DMS153 treated with DMSO at 0.1 percent for 48 hours (cell line): Measurements from ENCODE around the gene PLEKHS1.

Experiments used
- DNase-seq: peaks from one replicate; lab custom pipeline; 2025; ENCODE audit not compliant: unreplicated experiment; lab: John Stamatoyannopoulos, UW

PLEKHS1 gene

DNA sequence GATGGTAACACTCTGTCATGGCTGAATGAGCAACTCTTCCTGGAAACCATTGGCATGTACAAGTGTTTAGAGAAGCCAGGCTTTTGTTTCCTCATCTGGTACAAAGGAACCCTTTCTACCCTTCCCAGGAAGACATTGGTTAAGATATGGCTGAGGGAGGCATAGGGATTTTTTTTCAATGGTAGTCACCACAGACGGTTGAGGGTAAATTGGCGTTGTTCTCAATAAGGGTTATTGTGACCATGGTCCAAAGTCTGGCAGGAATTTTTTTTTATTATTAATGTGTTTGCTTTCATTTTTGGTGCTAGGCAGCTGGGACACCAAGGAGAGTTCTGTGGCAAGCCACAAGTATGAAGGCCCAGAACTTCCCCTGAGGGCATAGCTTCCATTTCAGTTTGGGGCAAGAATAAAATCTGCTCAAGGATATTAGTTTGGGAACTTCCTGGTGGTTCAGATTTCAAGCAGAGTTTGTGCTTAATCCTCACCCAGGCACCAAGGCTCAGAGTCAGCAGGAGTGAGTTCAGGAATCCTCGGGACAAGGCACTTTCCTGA, at the start of gene PLEKHS1:
Gene PLEKHS1 (plus strand): TSS at position 502 of the 552 bp plus-strand sequence. CDS start 3,596 bp downstream, outside the sequence.
- DNase-seq: no peak

DNA sequence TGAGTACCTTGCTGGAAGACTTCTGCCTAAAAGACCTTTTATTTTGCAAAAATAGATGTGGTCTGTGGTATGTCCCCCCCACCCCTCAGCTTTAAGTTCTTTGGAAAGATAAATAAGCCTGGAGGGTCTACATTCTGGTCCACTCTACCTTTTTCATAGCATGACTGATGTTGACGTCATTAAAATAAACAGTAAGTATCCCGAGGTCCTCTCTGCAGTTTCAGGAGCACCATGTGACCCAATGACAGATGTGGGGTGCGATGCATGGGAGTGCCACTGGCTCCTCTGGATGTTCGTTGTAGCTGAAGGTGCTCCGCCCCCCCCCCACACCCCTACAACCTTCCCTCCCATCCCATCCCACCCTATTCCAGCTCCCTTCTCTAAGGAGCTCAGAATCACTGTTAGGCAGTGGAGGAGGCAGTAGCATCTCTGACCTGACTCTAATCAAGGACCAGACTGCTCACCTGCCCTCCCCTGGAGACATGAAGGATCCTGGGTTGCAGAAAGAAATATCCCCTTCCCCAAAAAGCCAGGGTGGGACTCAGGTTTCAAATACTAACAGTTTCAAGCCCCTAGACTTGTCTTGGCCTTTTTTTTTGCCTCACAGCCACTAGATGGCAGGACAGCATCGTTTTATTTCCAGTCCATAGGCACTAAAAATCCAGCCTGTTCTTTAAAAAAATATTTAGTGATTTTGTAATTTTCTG, 46.7 kb upstream of the PLEKHS1 start:
- DNase-seq: peak; percentile 3

DNA sequence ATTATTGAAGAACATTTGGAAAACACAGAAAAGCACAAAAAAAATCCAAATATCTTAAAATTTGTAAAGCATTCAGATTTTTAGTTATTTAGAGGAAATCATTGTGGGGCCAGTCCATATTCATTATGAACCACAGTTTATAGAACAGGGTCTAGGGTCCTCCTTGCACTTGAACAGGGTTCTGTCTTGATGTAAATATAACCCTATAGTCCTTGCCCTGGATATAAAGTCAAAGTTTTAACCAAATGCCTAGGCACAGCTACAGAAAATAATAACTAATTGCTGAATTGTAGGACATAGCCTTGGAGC, 46.2 kb upstream of the PLEKHS1 start:
- DNase-seq: no peak

DNA sequence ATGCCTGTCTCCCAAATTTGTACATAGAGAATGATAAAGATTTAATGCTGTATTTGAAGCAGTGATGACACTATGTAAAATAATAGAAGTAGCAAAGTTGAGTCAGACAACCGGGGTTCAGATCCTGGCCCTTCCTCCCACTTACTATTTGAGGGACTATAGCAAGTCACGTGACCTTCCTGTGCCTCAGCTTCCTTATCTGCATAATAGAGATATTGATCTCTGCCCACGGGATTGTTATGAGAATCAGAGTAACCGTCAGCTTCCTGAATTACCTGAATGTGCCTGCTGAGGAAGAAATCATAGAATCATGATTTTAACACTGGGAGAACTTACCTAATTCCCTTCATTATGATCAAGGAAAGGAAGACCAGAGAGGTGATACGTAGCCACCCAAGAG, 44.9 kb upstream of the PLEKHS1 start:
- no peak for DNase-seq

GRCh38 chr10:113708640-113709039, 42.8 kb upstream of the PLEKHS1 start:
- DNase-seq: no peak

GRCh38 chr10:113709221-113709838, 42.2 kb upstream of the PLEKHS1 start:
- DNase-seq: peak; percentile 59

DNA sequence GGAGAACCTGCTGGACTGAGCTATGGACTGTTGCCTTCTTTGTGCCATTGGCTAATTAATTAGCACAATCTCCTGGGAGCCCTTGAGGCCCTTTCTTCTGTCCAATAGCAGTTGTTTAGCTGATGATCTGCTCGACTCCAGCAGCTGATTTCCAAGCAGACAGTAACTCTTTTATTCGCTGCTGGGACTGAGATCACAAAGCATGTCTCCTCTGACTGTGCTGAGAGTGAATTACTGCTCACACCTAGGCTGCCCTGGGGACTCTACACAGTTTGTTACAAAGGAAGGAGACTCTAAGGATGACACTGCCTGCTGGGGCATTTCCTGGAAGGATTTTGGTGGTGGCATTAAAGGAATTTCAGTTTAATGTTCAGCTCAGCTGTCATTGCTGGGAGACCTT, 40.3 kb upstream of the PLEKHS1 start:
- no peak for DNase-seq

- DNase-seq: no peak
Observed at GRCh38 chr10:113712024-113712423, 39.5 kb upstream of the PLEKHS1 start.

- no peak for DNase-seq
Observed at GRCh38 chr10:113712755-113713639, 38.5 kb upstream of the PLEKHS1 start.

DNA sequence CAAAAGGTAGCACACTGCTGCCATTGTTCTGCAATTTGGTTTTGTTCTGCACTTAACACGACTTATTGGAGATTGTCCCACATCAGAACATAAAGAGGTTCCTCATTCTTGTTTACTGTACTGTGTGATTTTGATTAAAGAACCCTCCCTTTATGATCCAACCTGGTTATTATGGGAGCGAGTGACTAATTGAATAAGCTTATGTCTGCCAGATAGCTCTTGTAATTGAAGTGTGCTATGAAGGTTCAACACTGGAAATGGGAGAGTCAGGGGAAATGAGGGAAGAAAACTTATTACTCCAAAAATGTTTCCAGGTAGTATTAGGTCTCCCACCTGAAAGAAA, 37.9 kb upstream of the PLEKHS1 start:
- DNase-seq: no peak

DNA sequence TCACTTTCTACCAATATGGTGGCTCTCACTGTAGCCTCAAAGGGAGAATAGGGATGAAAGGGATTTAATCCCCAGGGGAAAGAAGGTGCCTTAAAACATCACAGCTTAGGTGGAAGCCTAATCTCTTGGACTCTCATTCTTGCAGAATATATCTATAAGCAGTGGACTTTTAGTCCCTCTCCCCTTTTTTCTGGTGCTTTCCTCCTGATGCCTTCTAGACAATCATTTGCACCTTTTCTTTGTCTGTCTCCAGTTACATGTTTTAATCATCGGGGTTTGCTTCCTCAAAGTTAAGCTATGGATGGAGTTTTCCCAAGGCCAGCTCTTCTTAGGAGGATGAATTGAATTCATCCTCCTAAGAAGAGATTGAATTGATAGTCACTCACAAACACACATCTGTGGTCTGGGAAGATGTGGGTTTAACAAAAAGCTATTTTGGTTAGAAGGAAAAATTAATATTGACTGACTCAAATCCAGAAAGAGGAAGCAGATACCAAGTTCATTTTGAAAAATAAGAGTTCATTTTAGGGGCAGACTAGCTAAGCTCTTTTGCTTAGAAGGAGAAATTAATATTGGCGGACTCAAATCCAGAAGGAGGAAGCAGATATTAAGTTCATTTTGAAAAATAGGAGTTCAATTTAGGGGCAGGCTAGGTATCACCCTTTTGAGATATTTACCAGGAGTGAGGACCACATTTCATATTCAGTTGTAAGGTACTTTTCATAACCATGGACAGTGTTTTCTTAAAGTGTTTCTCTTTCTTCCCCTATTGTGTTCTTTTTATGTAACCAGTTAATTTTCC, 35.2 kb upstream of the PLEKHS1 start:
- DNase-seq: no peak

- peak; percentile 62 for DNase-seq
Observed at GRCh38 chr10:113718969-113719822, 32.3 kb upstream of the PLEKHS1 start.

GRCh38 chr10:113720386-113720785, 31.1 kb upstream of the PLEKHS1 start:
- peak; percentile 19 for DNase-seq

DNA sequence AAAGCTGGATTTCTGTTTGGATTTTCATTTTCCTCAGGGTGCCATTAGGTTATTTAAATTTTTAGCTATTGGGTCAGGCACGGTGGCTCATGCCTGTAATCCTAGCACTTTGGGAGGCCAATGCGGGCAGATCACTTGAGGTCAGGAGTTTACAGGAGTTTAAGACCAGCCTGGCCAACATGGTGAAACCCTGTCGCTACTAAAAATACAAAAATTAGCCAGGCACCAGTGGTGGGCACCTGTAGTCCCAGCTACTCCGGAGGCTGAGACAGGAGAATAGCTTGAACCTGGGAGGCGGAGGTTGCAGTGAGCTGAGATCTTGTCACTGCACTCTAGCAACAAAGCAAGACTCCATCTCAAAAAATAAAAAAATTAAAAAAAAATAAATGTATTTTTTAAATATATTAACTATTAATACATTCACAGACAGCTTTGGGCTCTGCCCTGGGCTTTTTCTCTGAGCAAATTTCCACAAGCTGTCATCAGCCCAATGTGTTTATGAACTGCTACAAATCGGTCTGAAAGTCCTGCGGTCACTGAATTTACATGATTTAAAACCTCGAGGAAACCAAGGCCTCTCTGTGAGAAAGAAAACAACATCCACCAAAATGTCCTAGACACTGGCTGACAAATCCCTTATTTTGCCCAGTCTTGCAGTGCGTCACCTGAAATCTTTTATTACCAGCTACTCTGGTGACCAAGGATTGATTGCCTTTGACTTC, 19.2 kb upstream of the PLEKHS1 start:
- DNase-seq: no peak

DNA sequence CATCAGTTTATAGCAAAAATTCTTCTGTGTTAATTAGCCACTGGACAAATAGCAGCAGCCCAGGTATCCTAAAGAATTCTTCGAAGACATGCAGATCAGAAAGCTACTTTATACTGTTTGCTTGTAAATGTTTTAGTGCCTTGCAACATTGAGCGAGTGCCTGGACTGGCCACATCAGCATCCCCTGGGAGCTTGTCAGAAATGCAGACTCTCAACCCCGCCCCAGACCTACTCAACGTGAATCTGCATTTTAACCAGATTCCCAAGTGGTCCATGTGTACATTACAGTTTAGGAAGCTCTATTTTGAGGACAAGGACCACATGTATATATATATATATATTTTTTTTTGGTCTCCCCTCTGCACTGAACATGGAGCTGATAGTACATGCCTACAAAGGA, 18.5 kb upstream of the PLEKHS1 start:
- DNase-seq: no peak

DNA sequence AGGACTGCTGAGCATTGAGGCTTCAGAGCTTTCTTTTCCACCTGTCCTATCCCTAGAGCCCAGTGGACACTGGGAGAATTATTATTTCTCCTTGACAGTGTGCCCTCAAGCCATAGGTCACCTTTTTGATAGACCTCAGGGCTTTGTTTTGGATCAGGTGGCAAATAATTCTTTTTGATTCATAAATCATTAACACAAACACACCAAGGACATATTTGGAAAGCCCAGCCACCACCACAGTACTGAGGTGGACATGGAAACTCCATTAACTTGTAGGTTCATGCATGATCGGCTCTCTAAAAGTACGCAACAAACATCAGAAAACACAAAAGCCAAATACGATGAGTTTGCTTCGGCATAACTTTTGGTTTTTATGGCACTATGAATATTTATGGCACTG, 17.8 kb upstream of the PLEKHS1 start:
- DNase-seq: no peak

DNA sequence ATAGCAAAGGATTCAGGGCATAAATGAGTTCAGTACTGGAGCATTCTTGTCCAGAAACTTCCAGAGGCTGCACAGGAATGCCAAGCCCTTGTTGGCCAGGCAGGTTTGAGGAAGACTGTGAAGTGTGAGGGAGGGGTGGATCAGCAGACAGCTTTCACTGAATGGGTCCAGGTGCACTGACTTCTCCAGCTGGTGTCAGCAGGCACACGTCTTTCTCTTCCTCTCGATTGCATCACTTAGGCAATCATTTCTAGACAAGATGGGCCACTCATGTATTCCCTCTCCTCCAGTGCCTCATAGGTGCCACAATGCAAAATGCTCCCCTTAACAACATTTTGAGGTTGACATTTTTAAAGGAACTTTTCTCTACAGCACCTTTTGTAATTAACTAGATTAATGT, 15.6 kb upstream of the PLEKHS1 start:
- peak; percentile 46 for DNase-seq

DNA sequence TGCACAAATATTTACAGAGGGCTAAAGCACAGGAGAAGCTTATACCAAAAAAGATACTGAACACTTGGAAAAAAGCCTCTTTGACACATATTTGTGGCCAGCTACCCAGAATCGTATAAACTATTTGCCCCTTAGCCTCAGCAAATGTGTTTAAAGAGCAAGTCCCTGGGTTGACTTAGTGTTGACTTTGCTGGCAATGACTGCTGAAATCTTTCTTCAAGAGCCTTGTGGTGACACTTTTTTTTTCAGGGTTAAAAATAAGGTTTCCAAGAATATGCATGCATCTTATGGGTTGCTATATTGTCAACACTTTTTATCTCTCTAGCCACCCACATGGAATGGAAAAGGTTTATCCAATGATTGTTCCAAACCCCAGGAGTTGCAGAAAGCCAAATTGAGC, 14.9 kb upstream of the PLEKHS1 start:
- DNase-seq: no peak

- DNase-seq: no peak
Observed at GRCh38 chr10:113739031-113739430, 12.5 kb upstream of the PLEKHS1 start.
